NCI-H187 treated with DMSO at 0.1 percent for 48 hours (cell line): Measurements from ENCODE around the gene MICAL3.
"Not testable (repeated sequence)": the region's sequence is repeated elsewhere in the genome, so short reads cannot be mapped to it uniquely, and the experiment has no call there.

Experiments used
- DNase-seq: peaks from one replicate; lab custom pipeline; 2025; lab: John Stamatoyannopoulos, UW

The MICAL3 gene

GRCh38 chr22:17999851-18000250, 24.5 kb downstream of the MICAL3 start:
- DNase-seq: no peak

- no peak for DNase-seq
These were observed 25.4 kb downstream of the MICAL3 start for GRCh38 chr22:17998913-17999312.

GRCh38 chr22:17997456-17997855, 26.9 kb downstream of the MICAL3 start:
- DNase-seq: no peak

GRCh38 chr22:17995256-17995655, 29.1 kb downstream of the MICAL3 start:
- not testable (repeated sequence) for DNase-seq

GRCh38 chr22:17994424-17995108, 29.8 kb downstream of the MICAL3 start:
- no peak for DNase-seq

GRCh38 chr22:17992976-17993375, 31.4 kb downstream of the MICAL3 start:
- not testable (repeated sequence) for DNase-seq

GRCh38 chr22:17991992-17992391, 32.4 kb downstream of the MICAL3 start:
- DNase-seq: not testable (repeated sequence)

GRCh38 chr22:17990942-17991341, 33.4 kb downstream of the MICAL3 start:
- no peak for DNase-seq

- DNase-seq: no peak
These were observed 34.2 kb downstream of the MICAL3 start for GRCh38 chr22:17990147-17990546.

- DNase-seq: no peak
These were observed 35.4 kb downstream of the MICAL3 start for GRCh38 chr22:17988800-17989513.

GRCh38 chr22:17985606-17986005, 38.8 kb downstream of the MICAL3 start:
- DNase-seq: no peak

GRCh38 chr22:17985071-17985470, 39.3 kb downstream of the MICAL3 start:
- not testable (repeated sequence) for DNase-seq

GRCh38 chr22:17984114-17984513, 40.2 kb downstream of the MICAL3 start:
- no peak for DNase-seq

GRCh38 chr22:17982572-17983141, 41.7 kb downstream of the MICAL3 start:
- DNase-seq: no peak

GRCh38 chr22:17981497-17981896, 42.9 kb downstream of the MICAL3 start:
- DNase-seq: no peak

GRCh38 chr22:17980638-17981051, 43.7 kb downstream of the MICAL3 start:
- no peak for DNase-seq

GRCh38 chr22:17980015-17980590, 44.3 kb downstream of the MICAL3 start:
- no peak for DNase-seq

GRCh38 chr22:17978027-17978426, 46.3 kb downstream of the MICAL3 start:
- DNase-seq: no peak

- DNase-seq: no peak
These were observed 47.0 kb downstream of the MICAL3 start for GRCh38 chr22:17977371-17977770.

GRCh38 chr22:17976121-17976520, 48.2 kb downstream of the MICAL3 start:
- DNase-seq: no peak

- DNase-seq: no peak
These were observed 49.5 kb downstream of the MICAL3 start for GRCh38 chr22:17974703-17975372.

GRCh38 chr22:17974087-17974486, 50.3 kb downstream of the MICAL3 start:
- no peak for DNase-seq
